Measurements from ENCODE around the gene VKORC1L1.
"Not testable (repeated sequence)": the region's sequence is repeated elsewhere in the genome, so short reads cannot be mapped to it uniquely, and the experiment has no call there.

VKORC1L1 gene

DNA sequence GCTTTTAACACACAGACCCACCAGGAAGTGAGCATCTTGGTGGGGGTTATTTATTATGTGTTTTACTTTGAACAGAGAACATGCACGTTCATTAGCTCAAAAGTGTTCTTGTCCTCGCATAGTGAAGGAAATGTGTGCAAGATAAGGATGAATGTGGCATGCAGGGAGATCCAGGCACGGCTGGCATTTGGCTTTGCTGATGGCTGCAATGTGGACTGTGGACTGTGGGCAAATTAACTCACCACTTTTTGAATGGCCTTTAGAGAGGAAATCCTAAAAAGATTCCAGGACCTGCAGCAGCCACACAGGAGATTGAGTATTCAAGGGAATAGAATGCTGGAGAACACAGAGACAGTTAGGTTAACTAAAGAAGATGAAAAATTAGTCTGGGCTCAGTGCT is 6.6 kb upstream of the VKORC1L1 start:
- not testable (repeated sequence) for H3K27ac ChIP-seq

DNA sequence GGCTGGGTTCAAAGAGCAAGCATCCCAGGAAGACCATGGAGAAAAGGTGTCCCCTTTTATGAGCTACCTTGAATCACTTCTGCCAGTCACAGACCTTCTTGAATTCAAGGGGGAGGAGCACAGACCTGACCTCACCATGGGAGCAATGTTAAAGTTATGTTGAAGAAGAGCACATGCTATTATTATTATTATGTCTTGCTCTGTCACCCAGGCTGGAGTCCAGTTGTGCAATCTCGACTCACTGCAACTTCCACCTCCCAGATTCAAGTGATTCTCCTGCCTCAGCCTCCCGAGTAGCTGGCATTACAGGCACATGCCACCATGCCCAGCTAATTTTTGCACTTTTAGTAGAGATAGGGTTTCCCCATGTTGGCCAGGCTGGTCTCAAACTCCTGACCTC is 5.2 kb upstream of the VKORC1L1 start:
- H3K27ac ChIP-seq = not testable (repeated sequence)

DNA sequence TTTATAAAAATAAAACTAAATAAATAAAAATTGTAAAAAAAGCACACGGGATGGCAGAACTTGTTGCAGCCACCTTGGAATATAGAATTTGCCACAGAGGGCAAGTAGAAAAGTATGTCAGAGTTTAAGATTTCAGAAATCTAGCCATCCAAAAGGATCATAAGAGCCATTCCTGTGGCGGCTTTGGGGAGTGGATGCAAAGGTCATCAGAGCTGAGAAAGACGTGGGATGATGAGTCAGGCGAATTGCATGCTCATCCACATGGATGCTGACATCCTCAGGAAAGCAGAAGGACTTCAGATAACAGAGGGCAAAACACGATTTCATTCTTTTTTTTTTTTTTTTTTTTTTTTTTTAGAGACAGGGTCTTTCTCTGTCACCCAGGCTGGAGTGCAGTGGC is 3.6 kb upstream of the VKORC1L1 start:
- H3K27ac ChIP-seq = not testable (repeated sequence)

DNA sequence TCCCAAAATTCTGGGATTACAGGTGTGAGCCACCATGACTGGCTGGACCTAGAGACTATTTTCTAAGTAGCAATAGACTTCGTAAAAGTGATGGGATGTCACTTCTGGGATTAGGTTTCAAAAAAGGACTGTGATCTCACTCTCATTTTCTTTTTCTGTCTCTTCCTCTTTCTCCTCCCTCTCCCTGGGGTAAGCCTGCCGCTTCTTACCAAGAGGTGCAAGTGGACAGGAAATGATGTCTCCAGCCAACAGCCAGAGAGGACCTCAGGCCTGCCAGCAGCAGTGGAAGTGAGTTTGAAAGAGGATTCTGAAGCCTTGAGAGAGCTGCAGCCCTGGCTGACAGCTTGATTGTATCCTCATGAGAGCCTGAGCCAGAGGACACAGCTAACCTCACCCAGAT is 1.4 kb upstream of the VKORC1L1 start:
- H3K27ac ChIP-seq = not testable (repeated sequence)

DNA sequence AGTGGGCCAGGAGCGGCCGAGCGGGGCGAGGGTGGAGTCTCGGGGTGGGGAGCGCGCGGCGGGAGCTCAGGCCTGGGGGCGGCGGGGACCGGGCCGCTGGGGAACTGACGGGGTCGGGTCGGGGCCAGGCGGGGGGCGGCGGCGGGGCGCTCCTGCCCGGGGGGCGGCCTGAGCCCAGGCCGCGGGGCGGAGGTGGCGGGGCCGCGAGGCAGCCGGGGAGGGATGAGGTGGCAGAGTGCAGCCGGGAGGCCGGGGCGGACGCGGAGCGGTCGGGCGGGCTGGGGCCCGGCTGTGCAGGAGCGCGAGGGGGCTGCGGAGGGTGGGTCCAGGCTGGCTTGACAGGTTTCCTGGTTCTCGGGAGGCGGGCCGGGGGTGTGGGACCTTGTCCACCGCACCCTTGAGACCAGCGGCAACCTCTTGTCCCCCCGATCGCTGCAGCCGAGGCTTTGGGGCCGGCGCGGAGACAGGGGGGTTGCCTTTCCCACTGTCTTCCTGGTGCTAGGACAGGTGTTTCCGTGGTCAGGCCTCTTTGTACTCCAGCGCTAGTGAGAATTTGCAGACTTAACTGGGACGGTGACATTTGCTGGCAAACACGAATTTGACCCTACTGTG is 814 bp downstream of the VKORC1L1 start:
- H3K27ac ChIP-seq = peak overlapping the region; percentile 79

DNA sequence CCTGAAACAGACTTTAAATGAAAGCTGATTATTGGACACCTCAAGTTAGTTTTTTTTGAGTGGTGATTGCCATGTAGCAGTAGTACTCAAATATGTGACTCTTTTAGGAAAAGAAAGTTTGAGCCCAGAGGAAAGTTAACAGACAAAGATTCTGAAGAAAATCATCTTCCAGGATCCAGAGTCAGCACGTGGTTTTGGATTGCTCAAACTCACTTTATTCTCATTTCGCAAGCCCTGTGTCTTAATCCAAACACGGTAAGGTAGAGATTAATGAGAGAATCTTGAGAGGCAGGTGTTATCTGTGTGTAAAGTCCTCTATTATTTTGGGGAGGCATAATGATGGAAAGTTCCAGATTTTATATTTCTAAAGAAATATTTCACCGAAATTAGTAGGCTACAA is 2.8 kb downstream of the VKORC1L1 start:
- not testable (repeated sequence) for H3K27ac ChIP-seq

DNA sequence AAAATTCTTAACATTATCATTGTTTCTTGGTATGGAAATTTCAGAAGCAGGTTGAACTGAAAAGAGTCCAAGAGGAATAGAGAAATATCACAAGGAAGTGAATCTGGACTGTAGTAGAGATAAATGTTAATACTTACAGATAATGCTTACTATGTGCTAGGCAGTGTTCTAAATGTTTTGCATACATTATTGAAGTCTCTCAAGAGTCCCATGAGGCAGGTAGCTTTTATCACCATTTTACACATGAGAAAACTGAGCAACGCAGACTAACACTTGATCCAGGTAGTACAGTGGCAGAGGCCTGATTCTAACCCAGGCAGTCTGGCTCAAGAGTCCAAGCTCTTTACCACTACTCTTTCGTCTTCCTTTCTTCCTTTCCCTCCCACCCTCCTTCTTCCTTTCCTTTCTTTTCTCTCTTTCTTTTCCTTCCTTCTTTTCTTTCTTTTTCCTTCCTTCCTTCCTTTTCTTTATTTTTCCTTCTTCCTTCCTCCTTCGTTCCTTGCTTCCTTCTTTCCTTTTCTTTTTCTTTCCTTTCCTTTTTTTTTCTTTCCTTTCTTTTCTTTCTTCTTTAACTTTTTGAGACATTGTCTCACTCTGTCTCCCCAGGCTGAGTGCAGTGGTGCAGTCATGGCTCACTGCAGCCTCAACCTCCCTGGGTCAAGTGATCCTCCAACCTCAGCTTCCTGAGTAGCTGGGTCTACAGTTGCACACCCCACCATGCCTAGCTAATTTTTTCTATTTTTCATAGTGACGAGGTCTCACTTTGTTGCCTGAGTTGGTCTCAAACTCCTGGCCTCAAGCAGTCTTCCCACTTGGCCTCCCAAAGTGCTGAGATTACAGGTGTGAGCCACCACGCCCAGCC is 6.6 kb downstream of the VKORC1L1 start:
- H3K27ac ChIP-seq = peak overlapping the region; percentile 32; the same call in 1 of the 2 replicates

DNA sequence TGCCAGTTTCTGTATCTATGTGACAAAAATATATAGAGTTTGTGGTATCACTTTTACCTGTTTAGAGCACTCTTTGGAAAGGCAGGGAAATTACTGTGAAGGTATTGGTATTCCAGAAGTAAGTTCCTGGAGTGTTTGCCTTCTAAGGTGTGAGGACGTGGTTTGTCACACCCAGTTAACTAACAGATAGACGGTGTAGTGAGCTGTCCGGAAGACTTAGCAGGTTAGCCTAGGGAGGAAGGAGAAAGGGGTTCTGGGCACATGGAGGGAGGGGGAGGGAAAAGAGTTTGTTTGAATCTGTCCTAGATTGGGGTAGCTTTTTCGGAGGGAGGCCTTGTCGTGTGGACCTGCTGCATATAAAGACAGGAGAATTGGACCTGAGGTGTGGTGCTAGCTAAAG is 7.4 kb downstream of the VKORC1L1 start:
- H3K27ac ChIP-seq = peak overlapping the region; percentile 32

DNA sequence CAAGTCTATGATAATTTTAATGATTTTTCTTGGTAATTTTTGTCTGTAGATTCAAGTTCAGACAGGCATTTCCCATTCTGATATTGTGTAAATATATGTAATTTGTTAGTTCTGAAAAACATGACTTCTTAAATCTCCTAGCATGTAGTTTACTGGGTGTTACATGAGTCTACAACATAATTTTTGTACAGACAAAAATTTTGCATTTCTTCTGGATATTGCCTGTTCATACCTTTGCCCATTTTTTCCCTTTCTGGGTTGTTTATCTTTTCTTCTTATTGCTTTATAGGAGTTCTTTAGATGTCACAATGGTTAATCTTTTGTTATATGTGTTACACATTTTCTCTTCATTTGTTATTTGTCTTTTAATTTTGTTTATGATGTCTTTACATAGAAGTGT is 12.1 kb downstream of the VKORC1L1 start:
- not testable (repeated sequence) for H3K27ac ChIP-seq

DNA sequence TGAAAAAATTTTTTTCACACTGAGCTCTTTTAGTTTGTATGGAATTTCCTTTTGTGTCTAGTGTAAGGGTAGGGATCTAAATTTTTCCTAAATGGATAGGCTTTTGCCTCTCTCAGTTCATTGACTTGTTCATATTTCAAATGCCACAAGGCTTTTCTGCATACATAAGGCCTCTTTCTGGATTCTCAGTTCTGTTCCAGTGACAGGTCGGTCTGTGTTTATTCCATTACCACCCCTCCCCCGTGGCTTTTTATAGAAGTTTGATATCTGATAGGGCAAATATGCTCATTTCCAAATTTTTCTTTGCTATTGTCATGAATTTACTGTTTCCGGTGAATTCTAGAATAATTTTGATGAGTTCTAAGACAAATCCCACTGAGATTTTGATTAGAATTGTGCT is 12.7 kb downstream of the VKORC1L1 start:
- H3K27ac ChIP-seq = not testable (repeated sequence)

DNA sequence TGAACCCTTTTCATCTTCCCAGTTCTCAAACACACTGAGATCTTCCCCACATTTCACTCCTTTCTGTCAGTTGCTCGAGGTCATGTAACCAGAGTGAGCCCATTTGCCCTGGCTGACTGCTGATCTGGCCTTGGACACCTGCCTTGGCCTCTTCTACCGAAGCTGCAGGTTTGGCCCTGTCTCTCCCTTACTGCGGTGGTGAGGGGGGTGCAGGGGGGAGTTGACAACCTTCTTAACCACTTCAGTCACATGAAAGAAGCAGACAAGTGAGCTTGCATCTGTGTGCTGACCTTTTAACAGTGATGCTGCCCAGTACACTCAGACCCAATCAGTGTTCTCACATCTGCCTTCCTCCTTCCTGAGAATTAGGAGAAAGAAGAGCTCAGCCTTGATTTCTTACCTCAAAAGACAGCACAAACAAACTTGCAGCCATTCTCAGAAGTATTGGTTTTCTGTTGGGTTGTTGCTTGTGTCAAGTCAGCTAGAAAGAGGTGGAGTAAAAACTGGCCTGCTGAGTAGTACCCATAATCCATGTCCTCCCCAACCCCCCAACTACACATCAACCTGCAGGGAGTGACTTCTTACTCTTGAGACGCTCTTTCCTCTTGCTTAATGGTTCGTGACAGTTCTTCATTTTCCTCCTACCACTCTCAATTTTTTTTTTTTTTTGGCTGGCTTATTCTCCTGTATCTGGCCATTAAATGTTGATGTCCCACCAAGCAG is 15.7 kb downstream of the VKORC1L1 start:
- not testable (repeated sequence) for H3K27ac ChIP-seq

DNA sequence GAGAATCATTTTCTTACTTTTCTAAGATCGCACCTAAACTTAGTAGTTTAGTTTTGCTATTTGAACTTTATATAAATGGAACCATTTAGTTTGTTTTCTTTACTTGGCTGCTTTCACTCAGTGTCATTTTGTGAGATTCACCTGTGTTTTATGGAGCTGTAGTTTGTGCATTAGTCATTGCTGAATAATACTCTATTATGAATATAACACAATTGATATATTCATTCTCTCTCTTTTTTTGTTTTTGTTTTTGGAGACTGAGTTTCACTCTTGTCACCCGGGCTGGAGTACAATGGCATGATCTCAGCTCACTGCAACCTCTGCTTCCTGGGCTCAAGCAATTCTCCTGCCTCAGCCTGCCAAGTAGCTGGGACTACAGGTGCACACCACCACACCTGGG is 16.8 kb downstream of the VKORC1L1 start:
- H3K27ac ChIP-seq = not testable (repeated sequence)

DNA sequence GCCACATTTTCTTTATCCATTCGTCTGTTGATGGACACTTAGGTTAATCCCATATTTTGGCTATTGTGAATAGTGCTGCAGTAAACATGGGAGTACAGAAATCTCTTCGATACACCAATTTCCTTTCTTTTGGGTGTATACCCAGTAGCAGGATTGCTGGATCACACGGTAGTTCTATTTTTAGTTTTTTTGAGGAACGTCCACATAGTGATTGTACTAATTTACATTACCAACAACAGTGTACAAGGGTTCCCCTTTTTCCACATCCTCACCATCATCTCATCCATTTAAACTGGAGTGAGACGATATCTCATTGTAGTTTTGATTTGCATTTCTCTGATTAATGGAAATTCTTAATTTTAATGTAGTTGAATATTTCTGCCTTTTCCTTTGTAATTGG is 19.3 kb downstream of the VKORC1L1 start:
- TF ChIP-seq, protein P1, sequence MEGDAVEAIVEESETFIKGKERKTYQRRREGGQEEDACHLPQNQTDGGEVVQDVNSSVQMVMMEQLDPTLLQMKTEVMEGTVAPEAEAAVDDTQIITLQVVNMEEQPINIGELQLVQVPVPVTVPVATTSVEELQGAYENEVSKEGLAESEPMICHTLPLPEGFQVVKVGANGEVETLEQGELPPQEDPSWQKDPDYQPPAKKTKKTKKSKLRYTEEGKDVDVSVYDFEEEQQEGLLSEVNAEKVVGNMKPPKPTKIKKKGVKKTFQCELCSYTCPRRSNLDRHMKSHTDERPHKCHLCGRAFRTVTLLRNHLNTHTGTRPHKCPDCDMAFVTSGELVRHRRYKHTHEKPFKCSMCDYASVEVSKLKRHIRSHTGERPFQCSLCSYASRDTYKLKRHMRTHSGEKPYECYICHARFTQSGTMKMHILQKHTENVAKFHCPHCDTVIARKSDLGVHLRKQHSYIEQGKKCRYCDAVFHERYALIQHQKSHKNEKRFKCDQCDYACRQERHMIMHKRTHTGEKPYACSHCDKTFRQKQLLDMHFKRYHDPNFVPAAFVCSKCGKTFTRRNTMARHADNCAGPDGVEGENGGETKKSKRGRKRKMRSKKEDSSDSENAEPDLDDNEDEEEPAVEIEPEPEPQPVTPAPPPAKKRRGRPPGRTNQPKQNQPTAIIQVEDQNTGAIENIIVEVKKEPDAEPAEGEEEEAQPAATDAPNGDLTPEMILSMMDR (conservative IDR thresholded peaks at IDR 0.05) = no peak
- no peak overlapping the region for H3K27ac ChIP-seq

DNA sequence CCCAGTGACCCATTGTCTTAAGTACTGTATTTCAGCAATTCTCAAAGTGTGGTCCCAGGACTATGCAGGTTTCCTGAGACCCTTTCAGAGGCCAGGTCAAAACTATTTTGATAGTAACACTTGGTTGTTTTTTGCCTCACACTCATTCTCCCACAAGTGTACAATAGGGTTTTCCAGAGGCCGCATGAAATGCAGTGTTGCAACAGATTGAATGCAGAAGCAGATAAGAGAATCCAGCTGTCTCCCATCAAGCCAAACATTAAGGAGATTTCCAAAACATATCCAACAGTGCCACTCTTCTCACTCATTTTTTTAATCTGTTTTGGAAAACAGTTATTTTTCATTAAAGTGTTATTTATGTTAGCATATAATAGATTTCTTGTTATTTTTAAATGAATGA is 20.0 kb downstream of the VKORC1L1 start:
- TF ChIP-seq, protein P1 (conservative IDR thresholded peaks at IDR 0.05) = no peak
- no peak overlapping the region for H3K27ac ChIP-seq
